Heart right ventricle (tissue), 16 donors: ENCODE data around the gene MPP2. TPM values are rescaled to one million over a fixed set of nuclear protein-coding genes. Genes with fewer than 3 reads are reported as not detected.

Experiments
- ATAC-seq, 8 donors: fragments of 200-7000 bp; cut with Tn5 transposase; one replicate each; pipeline ENCODE4 v1.9.1; 2020; ENCODE audit warnings: mild to moderate bottlenecking in 8 of 8, moderate library complexity in 8 of 8, moderate number of reproducible peaks in 1 of 8
- DNase-seq, 2 donors: peaks; one replicate each; pipeline ENCODE4 v3.0.0-alpha.2; 2020
- H3K27ac ChIP-seq, 10 donors: fragments of 200-600 bp; sonication (generic) in 2 of 10; one replicate each; pipeline versions ENCODE4 v1.5.0 to v1.8.0; 2020 to 2022; ENCODE audit warnings: mild to moderate bottlenecking in 3 of 10
- H3K27me3 ChIP-seq, 7 donors: fragments of 200-600 bp; one replicate each; pipeline ENCODE4 v1.8.0; 2021 to 2022; ENCODE audit warnings: mild to moderate bottlenecking in 2 of 7
- H3K36me3 ChIP-seq, 9 donors: fragments of 200-600 bp; sonication (generic) in 1 of 9; one replicate each; pipeline versions ENCODE4 v1.5.0 to v1.8.0; 2020 to 2022; ENCODE audit warnings: mild to moderate bottlenecking in 2 of 9
- H3K4me1 ChIP-seq, 9 donors: fragments of 200-600 bp; sonication (generic) in 1 of 9; one replicate each; pipeline versions ENCODE4 v1.5.0 to v1.8.0; 2020 to 2022; ENCODE audit warnings: mild to moderate bottlenecking in 4 of 9
- H3K4me3 ChIP-seq, 10 donors: fragments of 200-600 bp; sonication (generic) in 2 of 10; one replicate each; pipeline versions ENCODE4 v1.5.0 to v1.8.0; 2020 to 2022; ENCODE audit warnings: mild to moderate bottlenecking in 7 of 10, moderate library complexity in 2 of 10
- H3K9me3 ChIP-seq, 11 donors: fragments of 200-600 bp in 10 of 11; sonication (generic) in 2 of 11; one replicate each; pipeline versions ENCODE4 v1.5.0 to v1.8.0; 2013 to 2022; ENCODE audit warnings: mild to moderate bottlenecking in 2 of 11, control low read depth in 1 of 11, moderate library complexity in 1 of 11
- CTCF ChIP-seq, 9 donors: fragments of 200-600 bp; sonication (generic) in 2 of 9; IDR thresholded peaks; one replicate each; pipeline versions ENCODE4 v1.5.0 to v1.8.0; 2021 to 2022; ENCODE audit warnings: antibody characterized with exemption in 9 of 9, mild to moderate bottlenecking in 5 of 9, moderate library complexity in 1 of 9
- WGBS, 2 donors: extraction: QIAGEN DNeasy Blood & Tissue Kit; methylation state at CpG; one replicate each; pipeline ENCODE4 v1.1.7; 2013; ENCODE audit warnings: inconsistent platforms in 1 of 2; 5-methylcytosine and 5-hydroxymethylcytosine counted together
- intact Hi-C, 10 donors: fragments of 100-400 bp; cut with DNase I; formaldehyde crosslinking; loops; one replicate each; pipeline versions ENCODE4 v1.11.1 to v1.14.2; 2022
- polyA plus RNA-seq, 2 donors: library from polyadenylated mRNA; stranded (reverse); fragments of 200-250 nt; gene quantifications; one replicate each; pipeline ENCODE4 v1.2.3, GENCODE V29; 2013
- total RNA-seq, 10 donors: library from RNA; stranded (reverse); fragmentation: NEBNext Ultra II Directional in 3 of 10; extraction: Animal tissue kit (Norgen Biotek cat#: 25700) in 3 of 10; gene quantifications; one replicate each; pipeline versions ENCODE4 v1.2.1 to v1.2.4, GENCODE V29; 2021 to 2023
- donor health status: Arrhythmogenic right ventricular cardiomyopathy.
- donor health status: ischemic (EF 13 %, LVEDD 7.1; RV severe dilation, severe dysfunction).
- donor health status: healthy with polysubstance abuse.
- donor health status: DM: no; HTN: yes; CAD: no.
- donor health status: DM: no; HTN: no; CAD: no.
- donor health status: ischemic (EF 25% LVEDD 6.9; RV normal size, moderate dysfunction).
- donor health status: ischemic (EF 25% LVEDD 5.7; RV mildly dilated, moderate dysfunction).
- donor health status: healthy.
- donor health status: DM: yes; HTN: yes; CAD: no.
- donor health status: Ischemic cardiomyopathy.
- donor health status: ischemic (EF 35%, LVEDD 5.7; RV mildly dilated, moderate dysfunction).
- donor health status: nonischemic (EF 11% LVEDD 7.7; RV severe dilation, severe dysfunction).
- donor health status: DM: yes; HTN: yes; CAD: no.
- donor health status: PGD.
- donor health status: ischemic (EF 29% LVEDD 5.4; RV normal size, mild dysfunction).
- donor health status: nonischemic (EF 23%, LVEDD 6.1; RV moderate dilation, normal function).

Gene MPP2
- total and polyA plus RNA-seq, 12 donors, result 5.0 to 20.7 (median 12.9) TPM

GRCh38 chr17:43935926-43936261, 28.6 kb upstream of the MPP2 start:
- peaks cover 0 to 9% (median 6%) of the 10 kb centered on the region in 9 donors for H3K4me1 ChIP-seq
- no peaks in the 10 kb centered on the region for H3K9me3 ChIP-seq
- H3K27ac ChIP-seq, result no peak overlapping the region
- DNase-seq, result no peak
- TF ChIP-seq CTCF (IDR thresholded peaks at IDR 0.05), result no peak
- no peak overlapping the region for H3K4me3 ChIP-seq
- intact Hi-C loops, result no loop called here
- no peaks in the 10 kb centered on the region for H3K36me3 ChIP-seq
- no peak for ATAC-seq
- peaks cover 0 to 28% (median 23%) of the 10 kb centered on the region in 7 donors for H3K27me3 ChIP-seq
- WGBS, 2 donors, result 81% methylated on average over 6 of the region's 6 CpGs

- ATAC-seq, result no peak
- Histone ChIP-seq H3K27me3 (peaks cover 0 to 28% (median 23%) of the 10 kb centered on the region in 7 donors), H3K27ac (no peak overlapping the region), H3K36me3 (no peaks in the 10 kb centered on the region), H3K4me3 (no peak overlapping the region), H3K9me3 (no peaks in the 10 kb centered on the region), H3K4me1 (peaks cover 0 to 9% (median 6%) of the 10 kb centered on the region in 9 donors)
- no peak for TF ChIP-seq CTCF (IDR thresholded peaks at IDR 0.05)
- intact Hi-C loops, result no loop called here
- DNase-seq, result no peak
- 78 to 88% methylated on average over 5 of the region's 5 CpGs for WGBS, 2 donors
Measured at GRCh38 chr17:43935204-43935925, 28.0 kb upstream of the MPP2 start.

GRCh38 chr17:43932923-43933322, 25.6 kb upstream of the MPP2 start:
- TF ChIP-seq CTCF (IDR thresholded peaks at IDR 0.05), result no peak
- no peak overlapping the region for H3K27ac ChIP-seq
- ATAC-seq, result no peak
- WGBS, 2 donors, result 88 to 96% methylated on average over 4 of the region's 4 CpGs
- no peak overlapping the region for H3K4me3 ChIP-seq
- intact Hi-C loops, result no loop called here
- peaks cover 0 to 9% (median 2%) of the 10 kb centered on the region in 9 donors for H3K4me1 ChIP-seq
- DNase-seq, result no peak
- no peaks in the 10 kb centered on the region for H3K9me3 ChIP-seq
- H3K27me3 ChIP-seq, result peaks cover 0 to 22% (median 11%) of the 10 kb centered on the region in 7 donors
- no peaks in the 10 kb centered on the region for H3K36me3 ChIP-seq

- DNase-seq (no peak), ATAC-seq (no peak)
- 86 to 96% methylated on average over 10 of the region's 10 CpGs for WGBS, 2 donors
Measured at GRCh38 chr17:43932357-43932756, 25.0 kb upstream of the MPP2 start.

More at GRCh38 chr17:43932357-43932756, 25.0 kb upstream of the MPP2 start:
- peaks cover 0 to 10% (median 1%) of the 10 kb centered on the region in 9 donors for H3K4me1 ChIP-seq
- H3K9me3 ChIP-seq, result no peaks in the 10 kb centered on the region
- no peak for TF ChIP-seq CTCF (IDR thresholded peaks at IDR 0.05)
- peaks cover 0 to 21% (median 5%) of the 10 kb centered on the region in 7 donors for H3K27me3 ChIP-seq
- intact Hi-C loops, result no loop called here
- H3K4me3 ChIP-seq, result no peak overlapping the region
- no peak overlapping the region for H3K27ac ChIP-seq
- no peaks in the 10 kb centered on the region for H3K36me3 ChIP-seq
